Natural killer cell (primary cell): ENCODE measurements around the gene TAAR1. TPM values are rescaled to one million over a fixed set of nuclear protein-coding genes. Genes with fewer than 3 reads are reported as not detected.
"Not testable (repeated sequence)": the region's sequence is repeated elsewhere in the genome, so short reads cannot be mapped to it uniquely, and the experiment has no call there.

Experiments
- ATAC-seq, 3 donors: fragments of 150-1000 bp in 2 of 3; fragments of 200-7000 bp in 1 of 3; cut with Tn5 transposase; 1 replicate in 1 of 3; 2 replicates in 2 of 3; pipeline ENCODE4 v1.10.0; 2021; ENCODE audit warnings: mild to moderate bottlenecking in 2 of 3, moderate library complexity in 2 of 3
- DNase-seq, 2 donors: peaks; one replicate each; pipeline versions ENCODE4 v3.0.0 to v3.0.0-alpha.2; 2013 to 2021; ENCODE audit warnings: mixed read lengths in 1 of 2
- H3K27ac ChIP-seq: one replicate; pipeline ENCODE4 v1.5.1; 2013; ENCODE audit warnings: mild to moderate bottlenecking, low read length
- H3K27me3 ChIP-seq: one replicate; pipeline ENCODE4 v1.6.1; 2013; ENCODE audit warnings: low read length; ENCODE audit not compliant: control insufficient read depth, insufficient read depth
- H3K36me3 ChIP-seq: one replicate; pipeline ENCODE4 v1.6.1; 2013; ENCODE audit warnings: low read length; ENCODE audit not compliant: control insufficient read depth, insufficient read depth
- H3K4me1 ChIP-seq: one replicate; pipeline ENCODE4 v1.6.1; 2013; ENCODE audit warnings: low read length; ENCODE audit not compliant: control insufficient read depth, insufficient read depth
- H3K4me3 ChIP-seq: one replicate; pipeline ENCODE4 v1.5.1; 2013; ENCODE audit warnings: low read length
- H3K9me3 ChIP-seq: one replicate; pipeline ENCODE4 v1.6.1; 2013; ENCODE audit warnings: low read length; ENCODE audit not compliant: control insufficient read depth, insufficient read depth
- H3K27ac Mint-ChIP-seq, 2 donors: one replicate each; pipeline ENCODE4 v1.8.0; 2022; ENCODE audit warnings: mild to moderate bottlenecking in 2 of 2, mixed read lengths in 2 of 2, moderate library complexity in 1 of 2
- H3K27me3 Mint-ChIP-seq, 2 donors: one replicate each; pipeline ENCODE4 v1.8.0; 2022; ENCODE audit warnings: low read depth in 2 of 2, mixed read lengths in 2 of 2
- H3K36me3 Mint-ChIP-seq: one replicate; pipeline ENCODE4 v1.8.0; 2022; ENCODE audit warnings: mixed read lengths
- H3K4me1 Mint-ChIP-seq, 2 donors: one replicate each; pipeline ENCODE4 v1.8.0; 2022; ENCODE audit warnings: mixed read lengths in 2 of 2
- H3K4me3 Mint-ChIP-seq: one replicate; pipeline ENCODE4 v1.8.0; 2022; ENCODE audit warnings: mild to moderate bottlenecking, moderate library complexity, mixed read lengths
- H3K9me3 Mint-ChIP-seq, 2 donors: one replicate each; pipeline ENCODE4 v1.8.0; 2022; ENCODE audit warnings: mixed read lengths in 2 of 2
- CTCF ChIP-seq: fragments of 200-600 bp; IDR thresholded peaks from one replicate; pipeline ENCODE4 v1.8.0; 2022; ENCODE audit warnings: antibody characterized with exemption
- WGBS: methylation state at CpG from one replicate; pipeline ENCODE4 v1.1.7; 2013; ENCODE audit warnings: missing lambda C conversion rate; ENCODE audit not compliant: insufficient coverage; 5-methylcytosine and 5-hydroxymethylcytosine counted together
- intact Hi-C: fragments of 100-400 bp; cut with micrococcal nuclease; formaldehyde crosslinking; loops from one replicate; pipeline ENCODE4 v1.14.2; 2022
- total RNA-seq, 4 donors: library from RNA; stranded (reverse); fragments of 120-200 nt in 1 of 4; gene quantifications; one replicate each; pipeline versions ENCODE4 v1.2.3 to v1.2.4, GENCODE V29; 2013 to 2022

TAAR1 gene
- total RNA-seq, result not detected
- not detected for total RNA-seq (2013)

- Histone ChIP-seq H3K36me3 (no peaks in the 10 kb centered on the region), H3K27ac (no peak within 1 kb of the TSS), H3K4me3 (no peak within 1 kb of the TSS), H3K4me1 (no peaks in the 10 kb centered on the region), H3K9me3 (no peaks in the 10 kb centered on the region), H3K27me3 (no peaks in the 10 kb centered on the region)
- no peak for ATAC-seq
- Mint-ChIP-seq H3K27me3 (peaks cover 0 to 7% of the 10 kb centered on the region in 2 donors), H3K4me1 (no peaks in the 10 kb centered on the region), H3K4me3 (no peak within 1 kb of the TSS), H3K9me3 (no peaks in the 10 kb centered on the region), H3K36me3 (no peaks in the 10 kb centered on the region), H3K27ac (no peak within 1 kb of the TSS)
- TF ChIP-seq CTCF, result no peak
- no peak for DNase-seq
- 97% methylated on average over 1 of the region's 3 CpGs for WGBS
- intact Hi-C loops, result no loop called here
These were observed at the start of gene TAAR1 for GRCh38 chr6:132659082-132659481. TSS of gene TAAR1 (minus strand) at chr6:132659182. CDS start at chr6:132646003, 13,179 bp downstream.

- Histone ChIP-seq H3K36me3 (no peaks in the 10 kb centered on the region), H3K27ac (no peak overlapping the region), H3K27me3 (peaks cover 2% of the 10 kb centered on the region), H3K9me3 (no peaks in the 10 kb centered on the region), H3K4me1 (no peaks in the 10 kb centered on the region), H3K4me3 (no peak overlapping the region)
- peaks cover 9 to 40% of the 10 kb centered on the region in 2 donors for H3K27me3 Mint-ChIP-seq
- peaks cover 1 to 14% of the 10 kb centered on the region in 2 donors for H3K9me3 Mint-ChIP-seq
- no peak overlapping the region for H3K4me3 Mint-ChIP-seq
- no peak overlapping the region for H3K27ac Mint-ChIP-seq
- H3K4me1 Mint-ChIP-seq, result peaks cover 0 to 2% of the 10 kb centered on the region in 2 donors
- intact Hi-C loops, result no loop called here
- H3K36me3 Mint-ChIP-seq, result peaks cover 18% of the 10 kb centered on the region
- DNase-seq, result no peak
- 99% methylated on average over 2 of the region's 3 CpGs for WGBS
- no peak for ATAC-seq
- TF ChIP-seq CTCF, result no peak
These were observed 49.8 kb upstream of the TAAR1 start for GRCh38 chr6:132708771-132709170.

- intact Hi-C loops, result no loop called here
- H3K4me1 ChIP-seq, result no peaks in the 10 kb centered on the region
- Mint-ChIP-seq H3K27me3 (peaks cover 14 to 44% of the 10 kb centered on the region in 2 donors), H3K27ac (no peak overlapping the region), H3K36me3 (peaks cover 18% of the 10 kb centered on the region), H3K9me3 (peaks cover 6 to 19% of the 10 kb centered on the region in 2 donors), H3K4me3 (no peak overlapping the region), H3K4me1 (no peaks in the 10 kb centered on the region)
- no peaks in the 10 kb centered on the region for H3K9me3 ChIP-seq
- ATAC-seq, result no peak
- H3K27ac ChIP-seq, result no peak overlapping the region
- TF ChIP-seq CTCF, result no peak
- peaks cover 2% of the 10 kb centered on the region for H3K27me3 ChIP-seq
- no peaks in the 10 kb centered on the region for H3K36me3 ChIP-seq
- no peak for DNase-seq
- no peak overlapping the region for H3K4me3 ChIP-seq
These were observed 49.0 kb upstream of the TAAR1 start for GRCh38 chr6:132708002-132708401.

GRCh38 chr6:132706756-132707155 lies 47.8 kb upstream of the TAAR1 start:
- H3K27ac Mint-ChIP-seq, H3K4me1 Mint-ChIP-seq, H3K36me3 ChIP-seq, H3K4me1 ChIP-seq, H3K9me3 ChIP-seq, intact Hi-C loops, H3K27ac ChIP-seq, H3K27me3 ChIP-seq, DNase-seq, ATAC-seq, H3K4me3 ChIP-seq, H3K4me3 Mint-ChIP-seq: not testable (repeated sequence)
- Mint-ChIP-seq H3K36me3 (peaks cover 18% of the 10 kb centered on the region), H3K9me3 (peaks cover 6 to 19% of the 10 kb centered on the region in 2 donors), H3K27me3 (peaks cover 11 to 43% of the 10 kb centered on the region in 2 donors)
- WGBS, result 70% methylated on average over 3 of the region's 4 CpGs
